Upper lobe of left lung (tissue), 4 donors: ENCODE measurements around the gene MAPKBP1.

Experiments
- EP300 ChIP-seq, 4 donors: sonication (generic); formaldehyde crosslinking; IDR thresholded peaks; one replicate each; pipeline ENCODE4 v1.5.1; 2017; ENCODE audit warnings: antibody characterized with exemption in 4 of 4, control low read depth in 2 of 4
- TF ChIP-seq, protein P1 (sequence below), 6 experiments: fragments of 450-650 bp in 4 of 6; fragments of 200-600 bp in 2 of 6; sonication (generic) in 2 of 6; IDR thresholded peaks; one replicate each; pipeline ENCODE4 v1.5.1; 2016 to 2019; ENCODE audit warnings: antibody characterized with exemption in 6 of 6

DNA sequence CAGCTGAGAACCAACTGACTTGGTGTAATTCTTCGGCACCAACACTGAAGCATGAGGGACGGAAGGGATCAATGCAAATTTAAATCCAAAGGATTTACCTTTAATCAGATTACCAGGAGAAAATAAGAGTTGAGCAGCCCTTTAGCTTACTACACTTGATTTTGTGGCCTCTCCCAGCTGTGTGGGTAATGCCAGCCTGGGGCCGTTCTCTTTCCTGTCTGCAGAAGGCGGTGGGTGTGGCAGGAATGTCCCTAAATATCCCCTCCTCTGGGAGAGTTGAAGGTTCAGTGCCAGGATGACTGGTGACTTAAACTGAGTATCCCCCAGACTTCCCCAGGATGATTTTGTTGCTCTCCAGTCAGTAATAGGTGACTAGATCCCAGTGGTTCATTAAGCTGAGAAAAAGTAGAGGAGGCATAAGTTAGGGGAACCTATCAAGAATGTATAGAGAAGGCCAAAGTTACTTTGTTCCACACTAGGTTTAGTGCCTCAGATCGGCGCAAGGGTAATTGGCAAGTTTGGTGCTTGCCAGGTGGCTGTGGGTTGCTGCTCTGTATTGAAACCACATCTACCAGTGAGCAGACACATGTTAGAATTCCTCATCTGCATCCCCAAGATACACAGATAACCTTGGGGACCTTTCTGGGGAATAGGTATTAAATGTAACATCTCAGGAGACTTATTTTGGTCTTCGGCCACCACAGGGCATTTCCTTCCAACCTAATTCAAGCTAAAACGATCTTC is 23.1 kb downstream of the MAPKBP1 start:
- TF ChIP-seq, protein P1, sequence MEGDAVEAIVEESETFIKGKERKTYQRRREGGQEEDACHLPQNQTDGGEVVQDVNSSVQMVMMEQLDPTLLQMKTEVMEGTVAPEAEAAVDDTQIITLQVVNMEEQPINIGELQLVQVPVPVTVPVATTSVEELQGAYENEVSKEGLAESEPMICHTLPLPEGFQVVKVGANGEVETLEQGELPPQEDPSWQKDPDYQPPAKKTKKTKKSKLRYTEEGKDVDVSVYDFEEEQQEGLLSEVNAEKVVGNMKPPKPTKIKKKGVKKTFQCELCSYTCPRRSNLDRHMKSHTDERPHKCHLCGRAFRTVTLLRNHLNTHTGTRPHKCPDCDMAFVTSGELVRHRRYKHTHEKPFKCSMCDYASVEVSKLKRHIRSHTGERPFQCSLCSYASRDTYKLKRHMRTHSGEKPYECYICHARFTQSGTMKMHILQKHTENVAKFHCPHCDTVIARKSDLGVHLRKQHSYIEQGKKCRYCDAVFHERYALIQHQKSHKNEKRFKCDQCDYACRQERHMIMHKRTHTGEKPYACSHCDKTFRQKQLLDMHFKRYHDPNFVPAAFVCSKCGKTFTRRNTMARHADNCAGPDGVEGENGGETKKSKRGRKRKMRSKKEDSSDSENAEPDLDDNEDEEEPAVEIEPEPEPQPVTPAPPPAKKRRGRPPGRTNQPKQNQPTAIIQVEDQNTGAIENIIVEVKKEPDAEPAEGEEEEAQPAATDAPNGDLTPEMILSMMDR (IDR thresholded peaks at IDR 0.05) = no peak
- no peak for TF ChIP-seq EP300 (IDR thresholded peaks at IDR 0.05)
